GM12874 (cell line): ENCODE data around the gene APBA1.

ENCODE experiments used
- TF ChIP-seq, protein P1 (sequence below): IDR thresholded peaks from 2 replicates; pipeline ENCODE4 v1.5.1; 2011; ENCODE audit warnings: low read depth, mild to moderate bottlenecking, control low read depth, low read length, moderate library complexity; ENCODE audit not compliant: insufficient read depth

Gene APBA1

DNA sequence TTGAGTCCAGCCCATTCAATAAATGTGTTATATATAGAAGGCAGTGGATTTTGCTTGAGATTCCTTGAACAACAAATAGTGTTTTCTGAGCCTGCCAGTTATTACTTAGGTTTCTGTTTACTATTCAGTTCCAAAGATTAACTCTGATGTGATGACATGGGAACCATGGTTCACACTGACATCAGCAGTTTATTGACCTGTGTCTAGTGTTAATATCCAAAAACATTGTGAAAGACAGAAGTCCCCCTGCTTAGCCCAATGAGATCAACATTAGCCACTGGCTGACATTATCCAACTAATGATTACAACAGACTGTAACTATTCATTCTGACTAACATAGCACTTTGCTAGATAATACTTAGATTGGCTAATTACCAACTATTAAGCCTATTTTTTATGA, 14.9 kb downstream of the APBA1 start:
- TF ChIP-seq, protein P1, sequence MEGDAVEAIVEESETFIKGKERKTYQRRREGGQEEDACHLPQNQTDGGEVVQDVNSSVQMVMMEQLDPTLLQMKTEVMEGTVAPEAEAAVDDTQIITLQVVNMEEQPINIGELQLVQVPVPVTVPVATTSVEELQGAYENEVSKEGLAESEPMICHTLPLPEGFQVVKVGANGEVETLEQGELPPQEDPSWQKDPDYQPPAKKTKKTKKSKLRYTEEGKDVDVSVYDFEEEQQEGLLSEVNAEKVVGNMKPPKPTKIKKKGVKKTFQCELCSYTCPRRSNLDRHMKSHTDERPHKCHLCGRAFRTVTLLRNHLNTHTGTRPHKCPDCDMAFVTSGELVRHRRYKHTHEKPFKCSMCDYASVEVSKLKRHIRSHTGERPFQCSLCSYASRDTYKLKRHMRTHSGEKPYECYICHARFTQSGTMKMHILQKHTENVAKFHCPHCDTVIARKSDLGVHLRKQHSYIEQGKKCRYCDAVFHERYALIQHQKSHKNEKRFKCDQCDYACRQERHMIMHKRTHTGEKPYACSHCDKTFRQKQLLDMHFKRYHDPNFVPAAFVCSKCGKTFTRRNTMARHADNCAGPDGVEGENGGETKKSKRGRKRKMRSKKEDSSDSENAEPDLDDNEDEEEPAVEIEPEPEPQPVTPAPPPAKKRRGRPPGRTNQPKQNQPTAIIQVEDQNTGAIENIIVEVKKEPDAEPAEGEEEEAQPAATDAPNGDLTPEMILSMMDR = no peak

DNA sequence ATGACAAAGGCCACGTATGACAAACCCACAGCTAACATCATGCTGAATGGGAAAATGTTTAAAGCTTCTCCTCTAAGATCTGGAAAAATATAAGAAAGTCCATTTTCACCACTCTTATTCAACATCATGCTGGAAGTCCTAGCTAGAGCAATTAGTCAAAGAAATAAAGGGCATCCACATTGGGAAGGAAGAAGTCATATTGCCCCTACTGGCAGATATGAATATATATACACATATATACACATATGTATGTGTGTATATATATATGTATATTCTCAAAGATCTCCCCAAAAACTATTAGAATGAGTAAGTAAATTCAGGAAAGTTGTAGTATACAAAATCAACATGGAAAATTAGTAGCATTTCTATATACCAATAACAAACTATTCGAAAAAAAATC, 17.1 kb downstream of the APBA1 start:
- TF ChIP-seq, protein P1 = no peak

DNA sequence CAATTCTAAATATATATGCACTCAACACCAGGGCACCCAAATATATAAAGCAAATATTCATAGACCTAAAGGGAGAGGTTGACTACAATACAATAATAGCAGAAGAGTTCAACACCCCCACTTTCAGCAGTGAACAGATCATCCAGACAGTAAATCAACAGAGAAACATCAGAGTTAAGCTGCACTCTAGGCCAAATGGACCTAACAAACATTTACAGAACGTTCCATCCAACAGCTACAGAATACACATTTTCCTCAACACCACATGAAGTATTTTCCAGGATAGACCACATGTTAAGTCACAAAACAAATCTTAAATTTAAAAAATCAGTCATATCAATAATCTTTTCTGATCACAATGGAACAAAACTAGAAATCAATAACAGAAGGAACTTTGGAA, 18.9 kb downstream of the APBA1 start:
- TF ChIP-seq, protein P1 = no peak

DNA sequence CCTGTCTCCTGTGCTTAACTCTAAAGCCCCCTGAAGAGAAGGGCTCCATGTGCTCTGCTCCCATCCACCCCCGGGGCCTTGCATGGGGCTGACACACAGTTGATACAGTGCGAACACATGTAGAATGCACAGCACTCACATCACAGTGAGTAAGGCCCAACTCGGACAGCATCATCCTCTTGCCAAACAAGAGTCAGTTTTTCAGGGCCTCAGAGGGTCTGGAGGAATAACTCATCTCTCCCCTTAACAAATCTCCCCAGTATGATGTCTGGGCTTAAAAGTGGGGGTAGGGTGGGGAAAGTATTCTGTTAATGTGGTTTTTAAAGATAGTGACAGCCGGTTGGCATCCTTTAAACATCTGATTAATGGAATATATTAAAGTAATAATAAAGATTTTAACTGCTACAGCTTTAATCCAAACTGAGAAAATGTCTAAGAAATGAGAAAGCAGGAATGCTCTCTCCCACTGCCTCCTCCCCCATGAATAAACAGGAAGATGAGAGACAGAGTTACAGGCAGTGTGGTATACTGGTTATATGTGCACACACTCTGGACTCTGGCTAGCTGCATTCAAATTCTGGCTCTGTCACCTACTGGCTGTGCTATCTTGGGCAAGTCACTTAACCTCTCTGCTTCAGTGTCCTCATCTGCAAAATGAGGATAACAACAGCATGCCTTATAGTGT, 22.5 kb downstream of the APBA1 start:
- TF ChIP-seq, protein P1 = no peak

DNA sequence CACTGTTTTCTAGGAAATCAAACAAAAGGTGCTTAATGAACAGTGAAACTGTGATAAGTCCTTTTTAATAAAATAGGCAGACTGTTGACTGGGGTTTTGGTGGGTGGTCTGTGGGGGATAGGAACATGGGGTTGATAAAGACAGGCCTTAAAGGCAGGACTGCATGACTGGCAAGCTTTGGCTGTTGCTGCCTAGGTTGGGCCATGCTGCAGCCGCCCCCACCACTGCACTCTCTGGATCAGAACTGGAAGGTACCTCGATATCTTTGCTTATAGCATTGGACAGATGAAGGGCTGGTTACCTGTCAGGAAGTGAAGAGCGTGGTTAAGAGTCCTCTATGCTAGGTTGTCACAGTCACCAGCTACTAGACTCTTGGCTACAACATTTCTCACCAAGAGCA, 24.4 kb downstream of the APBA1 start:
- TF ChIP-seq, protein P1 = no peak

DNA sequence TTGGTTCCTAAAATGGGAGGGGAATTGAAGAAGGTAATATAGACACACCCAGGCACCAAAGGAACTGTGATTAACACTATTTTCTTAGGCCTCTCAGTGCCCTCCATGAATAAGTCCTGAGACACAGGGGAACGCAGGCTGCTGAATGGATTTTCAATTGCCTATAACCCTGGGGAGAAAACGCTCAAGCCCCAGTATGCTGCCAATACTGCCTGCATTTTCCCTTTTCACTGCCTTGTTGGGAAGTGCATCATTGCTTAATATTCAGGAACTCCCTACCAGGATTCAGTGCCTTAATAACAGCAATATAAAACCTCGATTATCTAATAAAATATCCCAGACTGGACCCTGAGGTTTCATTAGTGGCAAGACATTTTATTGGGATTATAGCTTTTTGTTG, 25.4 kb downstream of the APBA1 start:
- TF ChIP-seq, protein P1 = no peak

DNA sequence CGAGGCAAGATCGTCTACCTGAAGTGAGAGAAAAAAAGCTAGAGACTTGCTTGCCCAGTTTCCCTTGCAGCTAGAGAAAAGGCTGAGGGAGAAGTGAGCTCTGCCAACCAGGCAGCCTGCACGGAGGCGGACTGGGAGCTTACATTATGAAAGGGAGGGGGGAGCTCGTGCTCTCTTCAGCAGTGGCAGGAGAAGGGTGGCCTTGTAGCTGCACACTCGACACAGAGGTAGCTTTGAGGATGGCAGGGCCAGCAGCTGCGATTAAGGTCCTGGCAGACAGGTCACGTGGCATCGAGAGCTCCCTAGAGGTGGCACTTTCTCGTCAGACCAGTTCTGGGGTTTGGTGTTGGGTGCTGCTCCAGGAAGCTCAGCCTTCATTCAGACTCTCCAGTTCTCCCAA, 26.7 kb downstream of the APBA1 start:
- TF ChIP-seq, protein P1 = no peak
